Stimulated activated CD8-positive, alpha-beta memory T cell treated with anti-CD3 and anti-CD28 coated beads, Interleukin-7, amount 100 ng/mL, for 4 hours (primary cell): ENCODE results near the gene HOXB9.

ENCODE experiments used
- DNase-seq, 2 donors: peaks; one replicate each; pipeline ENCODE4 v3.0.0-alpha.2; 2020; ENCODE audit warnings: low read depth in 2 of 2

Gene HOXB9

DNA sequence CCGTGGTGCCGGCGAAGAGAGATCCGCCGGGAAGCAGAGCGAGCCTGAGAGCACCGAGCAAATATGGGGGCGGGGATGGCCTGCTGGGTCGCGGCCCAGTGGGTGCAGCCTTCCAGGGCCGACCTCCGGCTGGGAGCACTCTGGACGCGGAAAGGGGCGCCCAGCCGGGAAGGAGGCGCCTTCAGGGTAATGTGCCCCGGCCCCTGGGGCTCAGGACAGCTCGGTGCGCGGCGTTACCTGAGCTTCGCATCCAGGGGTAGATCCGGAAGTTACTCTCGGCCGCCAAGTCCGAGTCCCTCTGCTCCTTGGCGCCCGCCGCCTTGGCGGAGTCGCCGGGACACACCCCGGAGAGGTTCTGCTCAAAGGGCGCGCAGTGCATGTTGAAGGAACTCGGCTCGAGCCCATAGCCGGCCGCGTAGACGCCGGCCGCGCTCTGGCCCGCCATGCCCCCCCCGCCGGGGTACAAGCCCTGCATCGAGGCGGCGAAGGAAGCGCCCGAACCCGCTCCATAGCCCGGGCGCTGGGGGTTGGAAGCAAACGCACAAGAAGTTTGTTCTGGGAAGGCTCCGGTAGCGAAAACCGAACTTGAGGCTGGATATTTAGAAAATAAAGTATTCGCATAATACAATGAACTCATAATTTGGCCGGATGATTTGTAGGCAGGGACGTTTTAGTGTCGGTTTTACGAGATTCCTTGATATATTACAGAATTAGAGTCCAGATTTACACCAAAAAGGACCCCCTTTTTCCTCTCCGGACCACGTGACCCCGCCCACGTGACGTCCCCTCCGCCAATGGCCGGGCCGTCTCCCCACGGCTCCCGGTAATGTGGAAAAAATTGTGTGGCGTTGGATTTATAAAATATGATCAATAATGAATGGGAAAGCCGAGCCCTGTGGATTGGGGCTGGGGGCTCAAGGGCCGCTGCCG, 15.6 kb downstream of the HOXB9 start, which contains the start of gene HOXB7:
Gene HOXB7, minus strand, starts transcription at position 736 of the 930 bp plus-strand sequence. Its CDS starts 99 bp downstream, at position 637.
- DNase-seq, result peak; percentile 51 to 52

DNA sequence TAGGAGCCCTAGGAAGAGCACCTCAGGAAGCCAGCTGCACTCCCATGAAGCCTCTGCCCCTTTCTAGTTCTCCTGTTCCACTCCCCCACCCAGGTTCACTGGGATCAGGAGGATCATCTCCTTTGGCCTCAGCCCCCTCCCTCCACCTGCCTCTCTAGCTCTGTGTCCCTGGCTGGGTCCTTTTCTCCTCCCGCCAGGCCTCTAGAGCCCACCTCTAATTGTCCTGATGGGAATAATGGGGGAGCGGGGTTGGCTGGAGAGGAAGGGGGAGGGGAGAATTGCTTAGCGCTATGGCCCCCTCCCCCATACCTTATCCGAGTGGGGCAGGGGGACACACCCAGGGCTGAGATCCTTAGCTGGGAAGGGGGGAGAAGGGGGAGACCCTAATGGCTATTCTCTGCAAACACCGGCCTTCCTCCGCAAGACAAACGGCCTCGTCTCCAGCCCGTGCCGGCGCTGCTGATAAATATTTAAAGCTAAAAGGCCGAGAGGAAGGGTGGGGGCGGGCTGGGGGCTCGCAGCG, 16.3 kb downstream of the HOXB9 start:
- DNase-seq, result no peak

DNA sequence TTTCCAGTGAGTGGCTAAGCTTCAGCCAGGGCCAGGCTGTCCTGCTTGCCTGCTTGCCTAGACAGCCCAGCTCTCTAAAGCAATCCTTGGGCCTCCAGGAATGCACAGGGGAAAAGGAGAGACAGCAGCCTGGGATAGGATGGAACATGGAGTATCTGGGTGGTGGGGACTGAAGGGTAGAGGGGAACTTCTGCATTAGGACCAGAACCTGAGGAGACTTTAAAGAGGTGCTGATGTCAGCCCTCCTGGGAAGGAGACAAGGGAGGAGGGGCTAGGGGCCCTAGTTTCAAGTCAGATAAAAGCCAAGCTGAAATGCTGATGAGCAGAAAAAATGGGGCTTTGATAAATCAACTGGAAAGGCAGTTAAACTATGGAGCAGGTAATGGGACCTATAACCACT, 17.1 kb downstream of the HOXB9 start:
- DNase-seq, result no peak

DNA sequence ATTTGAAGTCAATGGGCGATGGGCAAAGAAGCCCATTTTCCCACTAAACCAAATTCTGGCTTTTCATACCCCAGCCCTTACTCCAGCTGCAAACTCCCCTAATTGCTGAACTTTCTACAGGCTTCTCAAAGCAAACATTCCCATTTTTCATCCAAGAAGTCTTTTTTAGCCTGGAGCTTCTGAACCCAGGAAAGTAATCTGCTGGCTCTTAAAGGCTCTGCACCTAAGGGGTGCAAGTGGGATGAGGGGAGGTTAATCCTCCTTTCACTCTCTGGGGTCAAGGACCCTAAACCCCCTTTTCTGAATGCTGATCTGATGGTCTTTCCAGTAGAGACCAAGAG, 17.7 kb downstream of the HOXB9 start:
- no peak for DNase-seq

DNA sequence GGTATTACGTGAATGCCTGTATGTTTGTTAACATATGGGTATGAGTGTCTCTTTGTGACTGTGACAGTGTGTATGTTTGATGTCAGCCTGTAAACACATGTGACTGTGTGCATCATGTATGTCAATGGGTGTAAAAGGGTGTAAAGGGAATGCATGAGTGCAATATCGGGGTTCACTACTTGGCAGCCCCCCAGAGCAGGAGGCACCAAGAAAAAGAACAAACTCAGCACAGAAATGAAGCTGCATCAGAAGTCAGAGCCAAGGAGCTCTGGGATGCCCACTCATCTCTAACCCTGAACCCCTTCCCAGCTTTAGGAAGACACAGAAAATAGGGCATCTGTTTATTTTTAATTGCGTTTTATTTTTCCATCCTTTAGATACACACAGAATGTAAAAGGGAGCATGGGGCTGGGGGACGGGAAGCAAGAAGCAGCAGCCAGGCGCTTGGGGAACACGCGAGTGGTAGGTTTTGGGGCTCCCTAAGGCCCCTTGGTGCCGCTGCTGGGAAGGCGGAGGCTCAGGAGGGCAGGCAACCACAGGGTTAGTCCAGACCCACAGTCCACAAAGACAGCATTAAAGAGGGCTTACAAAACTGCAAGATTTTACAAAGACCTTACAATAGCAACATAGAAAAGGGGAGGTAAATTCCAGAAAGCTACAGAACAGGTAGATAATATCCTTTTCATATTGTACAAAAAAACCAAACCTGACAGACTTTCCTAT, 19.1 kb downstream of the HOXB9 start:
- DNase-seq, result no peak

DNA sequence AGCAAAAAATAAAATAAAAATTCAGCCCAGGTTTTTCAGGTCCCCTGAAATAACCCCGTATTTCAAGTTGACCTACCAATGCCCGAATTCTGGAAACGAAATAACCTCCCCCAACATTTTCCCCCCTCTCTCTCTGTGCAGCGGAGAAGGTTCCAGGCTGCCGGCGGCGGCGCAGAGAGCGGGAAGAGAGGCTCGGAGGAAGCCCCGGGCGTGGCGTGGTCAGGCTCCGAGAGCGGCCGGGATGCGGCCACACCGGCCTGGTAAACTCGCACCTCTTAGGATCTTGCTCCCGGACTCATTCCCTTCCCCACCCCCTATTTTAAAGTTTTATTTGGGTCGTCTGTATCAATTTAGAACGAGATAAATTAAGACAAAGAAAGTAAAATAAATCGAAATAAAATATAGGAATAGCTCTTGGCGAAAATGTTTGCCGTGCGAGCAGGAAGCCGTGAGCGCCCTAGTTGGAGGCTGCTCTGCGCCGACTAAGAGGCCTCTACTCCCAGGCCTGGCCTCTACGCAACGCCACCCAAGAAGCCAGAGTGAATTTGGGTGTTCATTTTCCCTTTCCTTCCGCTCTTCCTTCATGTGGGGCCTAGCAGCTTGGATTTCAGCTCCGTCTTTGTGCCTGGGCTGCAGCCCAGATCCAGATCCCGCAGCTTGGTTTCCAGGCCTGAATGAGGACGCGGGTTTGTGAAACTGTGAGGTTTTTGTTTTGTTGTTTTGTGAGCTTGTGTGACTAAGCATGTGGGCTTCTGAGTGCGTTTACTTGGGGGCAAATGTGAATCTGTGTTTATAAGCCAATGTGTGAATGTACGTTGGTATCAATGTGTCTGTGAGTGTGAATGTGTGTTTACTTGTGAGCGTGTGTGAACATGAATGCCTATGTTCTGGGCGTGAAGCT, 19.9 kb downstream of the HOXB9 start:
- no peak for DNase-seq

DNA sequence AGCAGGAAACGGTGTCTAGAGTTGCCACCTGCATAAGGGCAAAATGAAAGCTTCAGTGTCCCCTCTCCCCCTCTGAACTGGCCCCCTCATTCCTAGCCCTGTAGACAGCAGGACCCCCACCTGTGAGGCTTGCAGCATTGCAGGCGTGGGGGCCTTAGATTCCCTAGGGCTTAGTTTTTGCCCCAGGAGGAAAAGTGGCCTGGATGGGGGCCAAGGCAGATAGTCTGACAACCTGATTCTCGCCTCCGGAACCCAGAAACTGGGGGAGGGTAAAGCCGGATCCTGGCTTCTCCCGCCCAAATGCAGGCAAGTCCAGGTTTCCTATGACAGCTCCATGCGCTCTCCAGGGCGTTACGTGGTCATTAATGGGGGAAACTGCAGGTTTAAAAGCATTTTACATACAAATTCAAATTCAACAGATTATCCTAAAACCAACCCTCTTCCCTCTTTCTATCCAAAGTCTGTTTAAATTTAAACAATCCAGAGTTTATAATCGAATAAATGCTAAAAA, 20.7 kb downstream of the HOXB9 start:
- no peak for DNase-seq

DNA sequence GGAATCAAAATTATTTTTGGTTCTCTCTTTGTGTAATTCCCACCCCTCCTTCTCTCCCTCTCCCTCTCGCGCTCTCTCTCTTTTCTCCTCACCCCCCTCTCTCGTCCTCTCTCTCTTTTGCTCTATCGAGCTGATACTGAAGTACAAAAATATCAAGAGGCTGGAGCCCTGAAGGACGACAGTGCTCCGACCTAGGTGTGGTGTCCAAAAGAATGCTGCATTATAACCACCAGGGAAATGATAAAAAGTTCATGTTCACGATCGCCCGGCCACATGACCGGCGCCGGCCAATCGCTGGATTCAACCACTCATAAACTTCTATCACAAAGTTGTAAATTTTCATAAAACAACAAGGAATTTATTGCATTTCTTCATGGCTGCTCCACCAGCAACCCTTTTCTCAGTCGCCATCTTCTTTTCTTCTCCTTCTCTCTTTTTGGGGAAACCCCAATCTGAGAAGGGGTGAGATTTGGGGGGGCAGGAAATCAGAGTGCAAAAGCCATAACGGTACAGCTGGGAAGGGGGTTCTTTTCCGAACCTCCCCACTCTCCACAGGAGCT, 21.3 kb downstream of the HOXB9 start, which contains the start of gene HOXB6:
Gene HOXB6, minus strand, starts transcription at position 217 of the 560 bp plus-strand sequence. CDS start 6,836 bp downstream, outside the sequence.
- DNase-seq, result no peak

DNA sequence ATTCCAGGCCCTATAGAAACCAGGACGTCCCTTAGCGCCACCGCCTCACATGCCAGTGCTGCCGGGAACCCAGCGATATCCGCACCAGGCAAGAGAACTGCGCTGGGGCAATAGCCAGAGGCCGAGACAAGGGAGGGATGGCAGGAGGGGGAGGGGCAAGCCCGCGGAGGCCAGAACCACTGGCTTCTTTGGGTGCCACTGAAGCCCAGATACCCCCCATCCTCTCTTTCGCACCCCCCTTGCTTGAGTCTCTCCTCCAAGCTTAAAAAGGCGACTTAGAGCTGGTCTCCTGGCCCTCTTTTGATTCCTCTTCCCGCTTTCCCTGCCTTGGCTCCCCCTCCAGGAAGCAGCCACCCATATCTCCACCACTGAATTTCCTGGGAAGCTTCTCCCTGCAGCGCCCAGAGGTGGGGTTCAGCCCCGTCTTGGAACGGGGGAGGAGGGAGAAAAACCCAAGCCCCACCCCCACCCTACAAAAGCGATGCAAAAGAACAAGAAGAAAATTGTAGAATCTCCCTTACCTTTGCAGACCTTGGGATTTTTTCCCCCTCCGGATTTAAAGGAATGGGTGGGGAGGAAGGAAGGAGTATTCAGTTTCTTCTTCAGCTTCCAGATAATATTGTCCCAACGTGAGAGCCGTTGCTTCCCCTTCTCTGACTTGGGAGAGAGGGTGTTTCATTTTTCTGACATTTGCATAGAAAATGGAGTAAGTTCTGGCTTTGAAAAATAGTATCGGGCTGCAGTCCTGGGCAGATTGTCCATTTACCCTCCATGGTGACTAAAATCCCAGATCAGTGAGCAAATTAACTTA, 22.0 kb downstream of the HOXB9 start:
- DNase-seq, result no peak

DNA sequence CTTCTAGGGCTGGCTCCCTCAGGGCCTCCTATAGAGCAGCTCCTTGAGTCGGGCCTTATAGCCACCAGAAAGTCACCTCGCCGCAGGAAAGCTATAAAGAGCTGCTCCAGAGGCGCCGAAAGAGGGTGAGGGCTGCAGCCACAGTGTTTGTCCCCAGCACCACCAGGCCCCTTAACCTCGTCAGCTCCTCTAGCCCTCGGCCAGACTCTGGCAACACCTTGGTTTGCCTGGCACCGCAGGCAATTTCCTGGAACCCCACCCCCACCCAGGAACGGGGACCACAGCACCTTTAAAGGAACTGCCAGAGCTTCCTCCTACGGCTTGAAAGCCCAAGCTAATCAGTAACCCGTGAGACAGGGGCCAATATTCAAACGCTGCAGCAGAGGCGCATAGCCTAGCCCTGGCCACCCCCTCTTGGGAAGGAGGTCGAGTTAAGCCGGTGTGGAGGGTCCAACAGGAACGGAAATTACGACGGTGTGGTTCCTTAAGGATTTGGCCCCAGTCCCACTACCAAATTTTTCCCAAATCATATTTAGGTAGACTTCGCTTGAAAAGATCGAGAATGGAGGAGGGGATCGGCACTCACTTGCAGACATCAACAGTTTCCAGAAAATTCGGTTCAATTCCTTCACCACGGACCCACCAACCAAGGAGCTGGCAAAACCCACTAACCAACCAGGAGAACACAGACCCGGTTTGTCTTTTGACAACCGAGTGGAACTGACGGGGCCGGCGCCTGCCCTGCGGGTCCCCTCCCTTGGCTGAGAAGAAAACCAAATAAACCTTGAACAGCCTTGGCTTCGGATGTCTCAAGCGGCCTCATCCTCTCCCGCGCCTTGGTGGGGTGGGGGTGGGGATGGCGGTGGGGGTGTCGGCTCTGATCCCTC, 24.4 kb downstream of the HOXB9 start:
- DNase-seq, result no peak

DNA sequence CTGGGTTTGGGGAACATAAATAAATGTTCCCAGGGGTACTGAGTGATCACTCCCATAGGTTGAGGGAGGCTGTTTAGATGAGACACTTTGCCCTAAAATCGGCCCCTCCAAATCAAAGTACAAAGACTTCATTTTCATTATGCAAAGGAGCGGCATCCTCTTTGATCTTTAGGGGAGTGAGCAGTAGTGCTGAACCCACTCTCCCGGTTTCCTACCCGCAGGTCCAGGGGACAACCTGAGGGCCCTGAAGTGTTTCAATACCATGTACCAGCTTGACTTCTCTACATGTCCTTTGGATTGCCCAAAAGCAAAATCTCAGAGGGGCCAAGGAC, 25.0 kb downstream of the HOXB9 start:
- DNase-seq, result no peak

DNA sequence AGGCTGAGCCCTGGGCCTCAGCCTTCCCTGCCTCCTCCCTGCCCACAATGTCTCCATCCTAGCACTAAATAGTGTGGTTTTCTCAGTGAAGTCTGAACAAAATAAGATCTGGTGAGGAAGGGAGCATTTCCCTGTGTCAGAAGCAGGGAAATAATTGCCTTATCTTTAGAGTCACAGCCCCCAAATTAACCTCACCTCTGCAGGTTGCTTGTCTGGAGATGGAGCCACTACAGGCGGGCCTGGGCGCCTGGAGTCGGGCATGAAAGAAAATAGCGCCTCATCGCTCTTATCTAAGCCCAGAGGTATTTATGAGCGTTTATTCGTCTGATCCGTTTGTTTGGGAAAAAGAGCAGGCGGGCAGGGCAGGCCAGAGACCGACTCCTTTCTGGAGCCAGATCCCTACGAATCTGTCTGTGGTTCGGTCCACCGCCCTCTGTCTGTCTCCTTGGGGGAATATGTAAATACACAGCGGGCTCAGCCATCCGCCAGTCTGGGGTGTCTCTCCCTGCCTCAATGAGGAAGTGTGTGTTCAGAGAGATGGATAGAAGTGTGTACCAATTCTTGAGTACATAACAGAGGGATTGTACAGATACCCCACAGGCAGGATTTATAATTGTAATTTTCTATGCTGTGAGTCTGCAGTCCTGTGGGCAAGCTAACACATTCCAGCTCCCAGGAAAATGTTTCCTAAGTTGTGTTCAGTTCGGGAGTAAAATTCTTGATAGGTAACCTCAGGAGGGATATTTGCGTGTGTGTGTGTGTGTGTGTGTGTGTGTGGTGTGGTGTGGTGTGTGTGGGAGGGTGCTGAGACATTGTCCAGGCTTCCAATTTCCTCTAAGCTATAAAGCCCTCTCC, 25.7 kb downstream of the HOXB9 start:
- DNase-seq, result no peak

DNA sequence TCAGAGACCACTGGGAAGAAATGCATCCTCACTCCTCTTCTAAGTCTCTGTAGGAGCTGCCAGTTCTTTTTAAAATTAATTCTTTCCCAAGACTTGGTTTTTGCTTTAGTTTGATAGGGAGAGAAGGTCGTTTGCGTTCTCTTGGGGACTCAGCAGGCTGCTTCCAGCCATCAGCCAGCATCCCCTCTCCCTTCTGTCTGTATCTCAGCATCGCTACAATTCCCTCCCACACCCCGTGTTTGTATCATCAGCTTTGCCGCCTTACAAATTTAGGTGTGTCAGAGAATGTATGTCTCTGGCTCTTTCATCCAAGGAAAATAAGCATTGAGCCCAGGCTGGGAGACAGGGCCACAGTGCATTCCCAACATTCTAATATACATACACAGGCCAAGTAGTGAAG, 26.8 kb downstream of the HOXB9 start:
- no peak for DNase-seq

DNA sequence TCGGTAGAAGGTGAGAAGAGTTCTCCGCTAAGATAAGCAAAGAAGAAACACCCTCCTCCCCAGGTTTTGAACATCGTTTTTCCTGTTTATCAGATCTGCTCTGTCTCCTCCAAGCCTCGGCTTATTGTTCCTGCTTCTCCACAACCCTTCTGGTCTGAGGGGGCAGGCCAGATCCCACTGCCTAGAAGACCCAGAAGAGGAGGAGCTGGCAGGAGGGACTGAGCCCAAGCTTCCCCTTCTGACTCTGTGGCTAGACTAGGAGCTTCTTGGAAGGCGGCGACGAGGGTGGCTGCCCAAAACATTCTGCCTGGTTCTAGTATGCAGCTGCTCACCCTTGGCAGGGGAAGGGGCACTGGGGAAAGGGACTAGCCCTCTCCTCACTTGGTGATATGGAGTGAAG, 27.4 kb downstream of the HOXB9 start:
- no peak for DNase-seq

DNA sequence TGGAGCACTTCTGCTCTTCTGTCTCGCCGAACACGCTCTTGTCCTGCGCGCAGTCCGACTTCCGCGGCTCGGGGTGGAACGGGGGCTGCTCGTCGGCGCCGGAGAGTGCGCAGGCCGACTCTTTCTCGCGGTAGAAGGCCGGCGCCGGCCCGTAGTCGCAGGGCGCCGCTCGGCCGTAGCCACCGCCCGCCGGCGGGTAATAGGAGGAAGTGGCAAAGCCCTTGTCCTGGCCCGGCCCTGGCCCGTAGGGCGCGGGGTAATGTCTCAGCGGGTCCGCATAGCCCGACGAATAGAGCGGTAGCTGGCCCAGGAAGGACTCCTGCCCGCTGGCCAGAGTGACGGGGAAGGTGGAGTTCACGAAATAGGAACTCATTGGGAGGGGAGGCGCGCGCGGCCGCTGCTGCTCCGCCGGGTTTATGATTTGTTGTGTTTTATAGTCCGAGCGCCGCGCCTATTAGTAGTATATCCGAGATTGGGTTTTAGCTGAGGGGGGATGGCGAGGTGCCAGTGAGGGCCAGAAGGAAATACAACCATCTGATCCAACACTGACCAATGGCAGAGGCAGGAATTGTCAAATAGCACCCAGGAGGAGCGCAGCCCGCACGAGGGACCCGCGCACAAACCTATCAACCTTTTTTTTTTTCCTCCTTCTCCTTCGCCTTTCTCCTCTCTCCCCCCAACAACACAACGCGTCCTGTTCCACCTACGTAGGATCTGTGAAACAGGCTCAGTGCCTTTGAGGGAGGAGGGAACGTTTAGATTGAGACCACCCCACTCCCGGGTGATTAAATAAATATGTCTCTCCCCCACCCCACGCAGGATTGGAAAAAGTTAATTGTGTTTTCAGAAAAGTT, 28.2 kb downstream of the HOXB9 start:
- no peak for DNase-seq

DNA sequence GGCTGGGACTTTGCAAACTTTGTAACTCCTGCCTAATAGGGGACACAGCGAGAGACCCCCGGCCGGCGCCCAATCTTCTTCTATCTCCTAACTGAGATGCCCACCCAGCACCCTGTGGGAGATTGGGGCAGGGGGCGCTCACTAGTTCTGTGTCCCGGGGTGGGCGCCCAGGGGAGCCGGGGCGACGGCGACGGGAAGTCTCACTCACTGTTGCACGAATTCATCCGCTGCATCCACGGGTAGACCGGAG, 28.7 kb downstream of the HOXB9 start:
- no peak for DNase-seq

DNA sequence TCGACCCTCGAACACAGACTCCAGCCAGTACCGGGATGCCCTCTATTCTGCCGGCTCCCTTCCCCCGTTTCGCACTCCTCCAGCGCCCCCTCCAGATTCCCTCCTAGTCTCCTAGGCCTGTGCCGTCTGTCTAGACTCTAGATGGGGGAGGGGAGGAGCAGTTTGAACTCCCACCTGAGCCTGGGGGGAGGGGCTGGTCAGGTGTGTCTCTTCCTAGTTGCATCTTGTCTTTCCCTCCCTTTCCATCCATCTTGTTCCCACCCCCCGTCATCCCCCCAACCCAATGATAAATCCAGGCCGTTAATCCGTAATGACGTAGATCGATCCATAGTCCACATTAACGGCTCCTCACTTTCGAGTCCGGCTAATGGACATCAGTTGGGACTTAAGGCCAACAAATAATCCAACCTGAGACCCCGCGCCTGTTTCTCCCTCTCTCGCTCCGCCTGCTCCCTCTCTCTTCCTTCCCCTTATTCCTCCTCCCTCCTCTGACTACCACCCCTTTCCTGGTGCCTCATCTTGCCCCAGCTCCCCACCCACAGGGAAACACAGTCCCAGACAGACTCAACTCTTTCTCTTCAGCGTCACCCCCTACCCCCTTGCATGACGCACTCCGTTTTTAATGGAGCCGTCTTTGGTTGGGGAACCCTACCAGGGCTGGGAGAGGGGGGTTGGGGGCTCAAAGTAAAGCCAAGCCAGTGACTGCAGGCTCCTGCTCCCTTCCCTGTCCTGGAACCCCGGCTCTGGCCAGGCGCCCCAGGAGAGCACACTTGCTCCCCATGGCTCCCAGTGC, 29.2 kb downstream of the HOXB9 start:
- no peak for DNase-seq
